ENCODE results near the gene VSIG1.

The VSIG1 gene

GRCh38 chrX:108044554-108045256 lies at the start of gene VSIG1:
VSIG1 (plus strand) TSS chrX:108045065; CDS start chrX:108045131, 66 bp downstream.
- Histone ChIP-seq H3K36me3 (ENCODE audit: insufficient read depth, low read length) (no peaks in the 10 kb centered on the region), H2AFZ (ENCODE audit: low read depth, low read length) (no peak within 1 kb of the TSS), H3K4me3 (ENCODE audit: low read length) (no peak within 1 kb of the TSS), H3K9me3 (ENCODE audit: low read length) (no peaks in the 10 kb centered on the region), H3K4me1 (ENCODE audit: insufficient read depth, low read length) (no peaks in the 10 kb centered on the region), H3K27me3 (ENCODE audit: insufficient read depth, low read length) (peaks cover 2% of the 10 kb centered on the region)

GRCh38 chrX:107996124-107996523 lies 48.7 kb upstream of the VSIG1 start:
- peaks cover 4% of the 10 kb centered on the region for H3K27me3 ChIP-seq (ENCODE audit: insufficient read depth, low read length)
- H3K4me3 ChIP-seq (ENCODE audit: low read length): no peak overlapping the region
- H3K9me3 ChIP-seq (ENCODE audit: low read length): no peaks in the 10 kb centered on the region
- H3K36me3 ChIP-seq (ENCODE audit: insufficient read depth, low read length): no peaks in the 10 kb centered on the region
- H3K4me1 ChIP-seq (ENCODE audit: insufficient read depth, low read length): no peaks in the 10 kb centered on the region
- no peak overlapping the region for H2AFZ ChIP-seq (ENCODE audit: low read depth, low read length)

- no peak overlapping the region for H2AFZ ChIP-seq (ENCODE audit: low read depth, low read length)
- H3K4me3 ChIP-seq (ENCODE audit: low read length): no peak overlapping the region
- H3K36me3 ChIP-seq (ENCODE audit: insufficient read depth, low read length): no peaks in the 10 kb centered on the region
- H3K27me3 ChIP-seq (ENCODE audit: insufficient read depth, low read length): no peaks in the 10 kb centered on the region
- H3K9me3 ChIP-seq (ENCODE audit: low read length): no peaks in the 10 kb centered on the region
- no peaks in the 10 kb centered on the region for H3K4me1 ChIP-seq (ENCODE audit: insufficient read depth, low read length)
Measured at GRCh38 chrX:108000751-108001150, 44.1 kb upstream of the VSIG1 start.

GRCh38 chrX:108001218-108001814 lies 43.5 kb upstream of the VSIG1 start:
- no peak overlapping the region for H2AFZ ChIP-seq (ENCODE audit: low read depth, low read length)
- no peaks in the 10 kb centered on the region for H3K4me1 ChIP-seq (ENCODE audit: insufficient read depth, low read length)
- no peaks in the 10 kb centered on the region for H3K36me3 ChIP-seq (ENCODE audit: insufficient read depth, low read length)
- H3K9me3 ChIP-seq (ENCODE audit: low read length): no peaks in the 10 kb centered on the region
- no peaks in the 10 kb centered on the region for H3K27me3 ChIP-seq (ENCODE audit: insufficient read depth, low read length)
- no peak overlapping the region for H3K4me3 ChIP-seq (ENCODE audit: low read length)

GRCh38 chrX:108018656-108019381 lies 26.0 kb upstream of the VSIG1 start:
- H3K9me3 ChIP-seq (ENCODE audit: low read length): no peaks in the 10 kb centered on the region
- no peaks in the 10 kb centered on the region for H3K4me1 ChIP-seq (ENCODE audit: insufficient read depth, low read length)
- no peak overlapping the region for H3K4me3 ChIP-seq (ENCODE audit: low read length)
- H3K36me3 ChIP-seq (ENCODE audit: insufficient read depth, low read length): no peaks in the 10 kb centered on the region
- H3K27me3 ChIP-seq (ENCODE audit: insufficient read depth, low read length): no peaks in the 10 kb centered on the region
- H2AFZ ChIP-seq (ENCODE audit: low read depth, low read length): no peak overlapping the region

GRCh38 chrX:108019382-108019875 lies 25.4 kb upstream of the VSIG1 start:
- Histone ChIP-seq H3K9me3 (ENCODE audit: low read length) (no peaks in the 10 kb centered on the region), H3K27me3 (ENCODE audit: insufficient read depth, low read length) (no peaks in the 10 kb centered on the region), H2AFZ (ENCODE audit: low read depth, low read length) (no peak overlapping the region), H3K4me3 (ENCODE audit: low read length) (no peak overlapping the region), H3K4me1 (ENCODE audit: insufficient read depth, low read length) (no peaks in the 10 kb centered on the region), H3K36me3 (ENCODE audit: insufficient read depth, low read length) (no peaks in the 10 kb centered on the region)

- H2AFZ ChIP-seq (ENCODE audit: low read depth, low read length): no peak overlapping the region
- no peak overlapping the region for H3K4me3 ChIP-seq (ENCODE audit: low read length)
- H3K36me3 ChIP-seq (ENCODE audit: insufficient read depth, low read length): no peaks in the 10 kb centered on the region
- H3K27me3 ChIP-seq (ENCODE audit: insufficient read depth, low read length): no peaks in the 10 kb centered on the region
- no peaks in the 10 kb centered on the region for H3K9me3 ChIP-seq (ENCODE audit: low read length)
- H3K4me1 ChIP-seq (ENCODE audit: insufficient read depth, low read length): no peaks in the 10 kb centered on the region
Measured at GRCh38 chrX:108020631-108021030, 24.2 kb upstream of the VSIG1 start.

GRCh38 chrX:108022491-108023089 lies 22.3 kb upstream of the VSIG1 start:
- Histone ChIP-seq H3K4me1 (ENCODE audit: insufficient read depth, low read length) (no peaks in the 10 kb centered on the region), H3K9me3 (ENCODE audit: low read length) (no peaks in the 10 kb centered on the region), H3K27me3 (ENCODE audit: insufficient read depth, low read length) (no peaks in the 10 kb centered on the region), H2AFZ (ENCODE audit: low read depth, low read length) (no peak overlapping the region), H3K36me3 (ENCODE audit: insufficient read depth, low read length) (no peaks in the 10 kb centered on the region), H3K4me3 (ENCODE audit: low read length) (no peak overlapping the region)

- no peak overlapping the region for H2AFZ ChIP-seq (ENCODE audit: low read depth, low read length)
- H3K9me3 ChIP-seq (ENCODE audit: low read length): no peaks in the 10 kb centered on the region
- peaks cover 9% of the 10 kb centered on the region for H3K27me3 ChIP-seq (ENCODE audit: insufficient read depth, low read length)
- H3K36me3 ChIP-seq (ENCODE audit: insufficient read depth, low read length): no peaks in the 10 kb centered on the region
- no peaks in the 10 kb centered on the region for H3K4me1 ChIP-seq (ENCODE audit: insufficient read depth, low read length)
- no peak overlapping the region for H3K4me3 ChIP-seq (ENCODE audit: low read length)
Measured at GRCh38 chrX:108025376-108025775, 19.5 kb upstream of the VSIG1 start.

GRCh38 chrX:108025954-108026600 lies 18.8 kb upstream of the VSIG1 start:
- Histone ChIP-seq H3K4me1 (ENCODE audit: insufficient read depth, low read length) (no peaks in the 10 kb centered on the region), H3K36me3 (ENCODE audit: insufficient read depth, low read length) (no peaks in the 10 kb centered on the region), H3K9me3 (ENCODE audit: low read length) (no peaks in the 10 kb centered on the region), H3K4me3 (ENCODE audit: low read length) (no peak overlapping the region), H3K27me3 (ENCODE audit: insufficient read depth, low read length) (peaks cover 13% of the 10 kb centered on the region), H2AFZ (ENCODE audit: low read depth, low read length) (no peak overlapping the region)

- Histone ChIP-seq H3K27me3 (ENCODE audit: insufficient read depth, low read length) (peaks cover 15% of the 10 kb centered on the region), H3K4me3 (ENCODE audit: low read length) (no peak overlapping the region), H2AFZ (ENCODE audit: low read depth, low read length) (no peak overlapping the region), H3K4me1 (ENCODE audit: insufficient read depth, low read length) (no peaks in the 10 kb centered on the region), H3K9me3 (ENCODE audit: low read length) (no peaks in the 10 kb centered on the region), H3K36me3 (ENCODE audit: insufficient read depth, low read length) (no peaks in the 10 kb centered on the region)
Measured at GRCh38 chrX:108028854-108029253, 16.0 kb upstream of the VSIG1 start.

GRCh38 chrX:108029928-108030711 lies 14.7 kb upstream of the VSIG1 start:
- no peaks in the 10 kb centered on the region for H3K9me3 ChIP-seq (ENCODE audit: low read length)
- H3K36me3 ChIP-seq (ENCODE audit: insufficient read depth, low read length): no peaks in the 10 kb centered on the region
- H3K4me1 ChIP-seq (ENCODE audit: insufficient read depth, low read length): no peaks in the 10 kb centered on the region
- no peak overlapping the region for H2AFZ ChIP-seq (ENCODE audit: low read depth, low read length)
- no peak overlapping the region for H3K4me3 ChIP-seq (ENCODE audit: low read length)
- peaks cover 15% of the 10 kb centered on the region for H3K27me3 ChIP-seq (ENCODE audit: insufficient read depth, low read length)

Measured in neuron (in vitro differentiated cells).